Articular chondrocyte of knee joint (primary cell): ENCODE data around the gene VMO1. TPM values are rescaled to one million over a fixed set of nuclear protein-coding genes. Genes with fewer than 3 reads are reported as not detected.

Experiments
- total RNA-seq: library from RNA; depleted of rRNA; stranded (reverse); fragments of >200 nt; gene quantifications from 2 replicates; pipeline ENCODE4 v1.2.3, GENCODE V29; 2012

VMO1 gene, protein sequence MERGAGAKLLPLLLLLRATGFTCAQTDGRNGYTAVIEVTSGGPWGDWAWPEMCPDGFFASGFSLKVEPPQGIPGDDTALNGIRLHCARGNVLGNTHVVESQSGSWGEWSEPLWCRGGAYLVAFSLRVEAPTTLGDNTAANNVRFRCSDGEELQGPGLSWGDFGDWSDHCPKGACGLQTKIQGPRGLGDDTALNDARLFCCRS
- 0.26 and 1.6 TPM in 2 replicates for total RNA-seq

DNA sequence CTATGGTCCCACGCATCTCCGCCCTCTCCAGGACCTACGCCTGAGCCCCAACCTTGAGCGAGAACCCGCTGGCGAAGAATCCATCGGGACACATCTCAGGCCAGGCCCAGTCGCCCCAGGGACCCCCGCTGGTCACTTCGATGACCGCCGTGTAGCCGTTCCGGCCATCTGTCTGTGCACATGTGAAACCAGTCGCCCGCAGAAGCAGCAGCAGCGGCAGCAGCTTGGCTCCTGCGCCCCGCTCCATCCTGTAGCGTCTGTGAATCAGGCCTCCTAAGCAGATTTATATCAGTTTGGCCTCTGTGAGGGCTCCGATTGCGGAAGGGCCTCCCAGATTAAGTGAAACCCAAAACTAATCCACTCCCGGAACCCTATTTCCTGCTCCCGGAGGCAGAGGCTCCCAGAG is at the start of gene VMO1:
VMO1 (minus strand) TSS at position 259 of the 406 bp plus-strand sequence; CDS start at position 247, 12 bp downstream.

DNA sequence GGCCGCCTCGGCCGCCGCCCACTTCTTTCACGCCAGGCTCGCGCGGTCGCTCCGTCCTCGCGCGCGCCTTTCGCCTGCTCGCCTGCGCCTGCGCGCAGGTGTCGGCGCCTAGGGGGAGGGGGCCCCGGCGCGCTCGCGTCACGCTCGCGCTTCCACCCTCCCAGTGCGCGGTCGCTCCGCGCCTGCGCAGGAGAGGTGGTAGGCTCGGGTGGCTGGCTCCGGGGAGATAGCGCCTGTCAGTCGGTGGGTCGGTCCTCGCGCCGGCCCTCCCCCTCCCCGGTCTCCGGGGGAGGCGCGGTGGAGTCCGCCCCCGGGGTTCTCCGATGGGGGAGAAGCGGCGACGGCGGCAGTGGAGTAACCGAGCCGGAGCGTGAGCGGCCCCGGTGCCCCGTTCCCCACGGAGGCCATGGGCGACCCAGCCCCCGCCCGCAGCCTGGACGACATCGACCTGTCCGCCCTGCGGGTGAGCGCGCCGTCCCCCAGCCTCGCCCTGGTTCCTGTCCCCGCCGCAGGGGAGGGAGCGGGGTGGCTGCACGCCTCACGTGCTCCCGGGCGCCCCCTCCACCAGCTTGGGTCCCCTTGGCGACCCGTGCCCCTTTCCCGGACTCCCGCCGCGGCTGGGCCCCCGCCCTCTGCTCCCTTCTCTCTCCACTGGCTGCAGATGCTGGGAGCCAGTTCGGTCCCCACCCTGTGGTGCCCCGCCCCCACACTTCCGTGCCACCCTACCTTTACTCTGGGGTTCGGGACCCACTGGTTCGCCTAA is 47.2 kb upstream of the VMO1 start, which contains the start of gene MINK1:
MINK1 (plus strand) TSS at position 163 of the 763 bp plus-strand sequence; CDS start at position 407, 244 bp downstream.

DNA sequence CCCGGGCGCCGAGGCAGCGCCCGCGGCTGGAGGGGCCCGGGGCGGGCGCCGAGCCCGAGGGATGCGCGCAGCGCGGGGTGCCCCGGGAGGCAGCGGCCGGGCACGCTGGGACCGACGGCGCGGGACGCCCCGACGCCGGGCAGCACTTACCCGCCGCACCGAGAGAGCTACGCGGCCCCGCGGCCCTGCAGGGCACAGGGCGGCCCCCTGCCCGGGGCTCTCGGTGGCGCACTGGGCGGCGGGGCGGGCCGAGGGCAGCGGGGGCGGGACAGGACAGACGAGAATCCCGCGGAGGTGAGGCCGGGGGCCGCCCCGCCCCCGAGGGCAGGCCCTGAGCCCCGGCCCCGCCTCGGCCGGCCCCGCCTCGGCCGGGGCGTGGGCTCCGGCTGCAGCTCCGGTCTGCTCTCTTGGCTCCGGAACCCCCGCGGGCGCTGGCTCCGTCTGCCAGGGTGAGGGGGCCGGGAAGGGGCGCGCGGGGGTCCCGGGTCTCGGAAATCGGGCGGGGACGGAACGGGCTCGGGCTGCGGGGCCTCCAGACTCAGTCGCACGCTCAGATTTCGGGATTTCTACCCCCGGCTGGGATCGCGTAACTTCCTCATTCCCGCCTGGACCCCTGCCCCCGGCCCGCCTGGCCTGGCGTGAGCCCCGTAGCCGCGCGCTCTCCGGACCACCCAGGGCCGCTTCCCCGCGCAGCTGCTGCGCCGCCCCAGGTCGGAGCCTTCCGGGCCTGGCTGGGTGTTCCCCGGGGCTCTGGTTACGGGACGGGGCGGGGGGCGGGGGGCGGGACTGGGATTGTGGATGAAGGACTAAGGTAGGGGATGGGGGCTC is 20.8 kb upstream of the VMO1 start, which contains the start of gene PLD2:
PLD2 (plus strand) TSS at position 376 of the 828 bp plus-strand sequence. CDS start 621 bp downstream, outside the sequence.

DNA sequence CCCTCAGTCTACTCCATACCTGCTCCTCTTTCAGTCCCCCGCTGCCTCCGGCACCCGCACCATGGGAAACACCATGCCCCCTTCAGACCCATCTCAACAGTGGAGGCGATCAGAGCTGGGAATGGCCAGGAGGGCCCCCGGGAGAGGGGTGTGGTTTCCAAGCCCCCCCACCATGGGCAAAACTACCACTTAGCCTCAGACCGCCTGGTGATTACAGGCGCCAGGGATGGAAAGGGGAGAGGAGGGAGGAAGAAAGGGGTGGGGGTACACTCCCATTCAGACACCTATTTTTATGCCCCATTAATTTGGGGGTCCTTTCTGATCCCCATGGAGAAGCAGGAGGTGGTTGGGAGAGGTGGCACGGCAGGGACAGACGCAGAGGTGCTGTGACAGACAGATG is 16.1 kb upstream of the VMO1 start, which contains the start of gene C17orf114:
C17orf114 (minus strand) TSS at position 101 of the 400 bp plus-strand sequence.

DNA sequence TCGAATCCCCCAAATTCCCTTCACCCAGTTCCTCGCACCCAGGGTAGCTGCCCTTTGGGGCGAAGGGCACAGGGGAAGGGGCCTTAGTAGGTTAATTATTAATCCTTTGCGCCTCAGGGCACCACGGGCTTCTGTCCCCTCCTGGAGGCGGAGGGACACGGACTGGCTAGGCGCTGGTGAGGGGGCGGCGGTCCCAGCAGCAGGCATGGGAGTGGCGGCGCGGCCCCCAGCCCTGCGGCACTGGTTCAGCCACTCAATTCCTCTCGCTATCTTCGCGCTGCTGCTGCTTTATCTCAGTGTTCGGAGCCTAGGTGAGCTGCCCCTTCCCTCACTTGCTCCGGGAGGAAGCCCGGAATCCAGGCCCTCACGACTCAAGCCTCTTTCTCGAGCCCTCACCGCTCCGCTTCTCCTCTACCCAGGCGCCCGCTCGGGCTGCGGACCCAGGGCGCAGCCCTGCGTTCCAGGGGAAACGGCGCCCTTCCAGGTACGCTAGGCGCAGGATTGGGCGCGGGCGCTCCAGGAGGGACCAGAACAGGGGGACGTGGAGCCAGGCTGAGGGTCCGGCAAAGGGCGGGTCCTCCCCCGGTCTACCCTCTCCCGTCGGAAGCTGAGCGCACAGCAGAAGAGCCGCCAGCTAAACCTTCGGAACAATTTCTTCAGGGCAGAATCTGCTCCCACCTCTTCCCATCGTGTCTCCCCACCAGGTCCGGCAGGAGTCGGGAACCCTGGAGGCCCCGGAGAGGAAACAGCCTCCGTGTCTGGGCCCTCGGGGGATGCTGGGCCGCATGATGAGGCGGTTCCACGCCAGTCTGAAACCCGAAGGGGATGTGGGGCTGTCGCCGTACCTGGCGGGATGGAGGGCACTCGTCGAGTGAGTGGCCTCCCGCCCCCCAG is 2.9 kb upstream of the VMO1 start, which contains the start of gene GLTPD2:
GLTPD2 (plus strand) TSS at position 158 of the 894 bp plus-strand sequence; CDS start at position 206, 48 bp downstream.

DNA sequence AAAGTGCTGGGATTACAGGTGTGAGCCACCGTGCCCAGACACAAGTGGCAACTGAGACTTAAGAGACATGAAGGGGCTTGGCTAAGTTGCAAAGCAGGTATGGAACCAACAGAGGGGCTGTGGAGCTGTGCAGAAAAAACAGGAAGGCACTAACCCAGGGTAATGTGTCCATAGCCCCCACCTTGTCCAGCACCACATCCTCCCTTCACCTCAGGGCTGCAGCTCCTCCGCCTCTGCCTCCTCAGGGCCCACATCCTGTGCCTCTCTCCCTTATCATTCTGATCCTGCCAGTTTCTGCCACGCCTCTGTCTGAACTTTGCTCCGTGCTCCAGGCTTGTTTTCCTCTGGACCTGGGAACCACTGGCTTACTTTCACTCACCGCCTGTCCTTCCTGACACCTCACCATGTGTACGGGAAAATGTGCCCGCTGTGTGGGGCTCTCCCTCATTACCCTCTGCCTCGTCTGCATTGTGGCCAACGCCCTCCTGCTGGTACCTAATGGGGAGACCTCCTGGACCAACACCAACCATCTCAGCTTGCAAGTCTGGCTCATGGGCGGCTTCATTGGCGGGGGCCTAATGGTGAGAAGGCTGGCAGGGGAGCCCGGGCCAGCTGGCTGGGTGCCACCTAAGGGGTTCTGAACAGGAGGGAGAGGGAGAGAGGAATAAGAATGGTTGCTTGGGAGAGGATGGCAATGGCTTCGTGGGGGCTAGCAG is 14.5 kb downstream of the VMO1 start, which contains the start of gene TM4SF5:
TM4SF5 (plus strand) TSS at position 368 of the 716 bp plus-strand sequence; CDS start at position 405, 37 bp downstream.

DNA sequence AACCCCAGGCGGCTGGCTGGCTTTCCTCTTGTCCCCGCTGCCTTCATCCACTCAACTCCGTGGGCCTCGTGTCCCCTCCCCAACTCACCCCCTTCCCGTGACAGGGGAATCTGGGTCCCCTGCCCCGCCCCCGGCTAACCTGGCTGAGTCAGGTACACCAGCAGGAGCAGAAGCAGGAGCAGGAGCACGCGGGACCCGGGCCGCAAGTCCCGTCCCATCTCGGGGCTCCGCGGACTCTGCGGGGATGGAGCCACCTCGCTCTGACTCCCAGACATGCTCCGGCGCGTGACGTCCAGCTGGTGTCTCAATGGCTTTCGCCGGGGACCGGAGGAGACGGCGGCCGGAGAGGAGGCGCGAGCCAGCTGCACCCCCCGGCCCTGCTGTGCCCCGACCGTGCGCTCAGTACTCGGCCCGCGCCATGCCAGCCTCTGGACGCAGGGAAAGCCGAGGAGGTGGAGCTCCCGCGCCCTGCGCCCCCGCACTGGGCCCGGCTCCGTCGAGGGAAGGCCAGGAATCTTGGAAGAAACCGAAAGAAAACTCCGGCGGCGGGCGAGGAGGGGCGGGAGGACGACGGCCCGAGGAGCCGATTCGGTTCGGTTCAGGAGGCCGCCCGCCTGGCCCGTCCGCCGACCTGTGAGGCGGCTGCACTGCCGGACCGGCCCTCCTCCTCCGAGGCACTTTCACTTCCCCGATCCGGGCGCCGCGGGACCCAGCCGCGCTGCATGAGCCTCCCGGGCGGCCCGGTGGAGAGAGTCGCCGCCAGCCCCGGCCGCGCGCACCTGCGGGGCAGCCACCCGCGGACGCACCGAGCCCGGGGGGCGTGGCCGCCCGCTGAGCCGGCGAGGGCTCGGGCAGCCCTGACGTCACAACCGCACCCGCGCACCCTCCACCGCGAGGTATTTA is 46.8 kb downstream of the VMO1 start, which contains the start of the genes CXCL16 and ZMYND15:
CXCL16 (minus strand) TSS at position 807 of the 903 bp plus-strand sequence; CDS start at position 218, 589 bp downstream.
ZMYND15 (plus strand) TSS at position 712 of the 903 bp plus-strand sequence. CDS start 716 bp downstream, outside the sequence.

Other genes starting within 250 kb of the VMO1 start
- gene MYBBP1A, start 231.0 kb downstream of the VMO1 start, total RNA-seq: 36.4 and 48.7 TPM in 2 replicates
- not detected in 2 replicates for gene GGT6, start 225.8 kb downstream of the VMO1 start, total RNA-seq
- gene SMTNL2, start 201.8 kb downstream of the VMO1 start, total RNA-seq: not detected in 2 replicates
- gene ALOX15, start 144.7 kb downstream of the VMO1 start, total RNA-seq: not detected in 2 replicates
- 16.2 and 21.5 TPM in 2 replicates for gene PELP1, start 82.2 kb downstream of the VMO1 start, total RNA-seq
- 5.5 and 5.8 TPM in 2 replicates for gene ARRB2, start 75.7 kb downstream of the VMO1 start, total RNA-seq
- gene MED11, start 54.9 kb downstream of the VMO1 start, total RNA-seq: 12.1 and 13.9 TPM in 2 replicates
- 0.65 TPM in 2 replicates for gene ZMYND15, start 46.5 kb downstream of the VMO1 start, total RNA-seq
- gene CXCL16, start 46.4 kb downstream of the VMO1 start, total RNA-seq: 9.7 and 11.0 TPM in 2 replicates
- gene TM4SF5, start 14.5 kb downstream of the VMO1 start, total RNA-seq: not detected in 2 replicates
- not detected in 2 replicates for gene GLTPD2, start 2.6 kb upstream of the VMO1 start, total RNA-seq
- 106 and 116 TPM in 2 replicates for gene PSMB6, start 9.8 kb upstream of the VMO1 start, total RNA-seq
- 17.4 and 18.2 TPM in 2 replicates for gene PLD2, start 20.8 kb upstream of the VMO1 start, total RNA-seq
- 32.3 and 32.4 TPM in 2 replicates for gene MINK1, start 47.0 kb upstream of the VMO1 start, total RNA-seq
- gene C17orf107, start 113.2 kb upstream of the VMO1 start, total RNA-seq: 2.3 and 2.5 TPM in 2 replicates
- 0.65 TPM in 2 replicates for gene CHRNE, start 116.7 kb upstream of the VMO1 start, total RNA-seq
- not detected in 2 replicates for gene GP1BA, start 145.9 kb upstream of the VMO1 start, total RNA-seq
- 29.7 and 30.7 TPM in 2 replicates for gene SLC25A11, start 153.7 kb upstream of the VMO1 start, total RNA-seq
- gene RNF167, start 153.9 kb upstream of the VMO1 start, total RNA-seq: 20.5 and 21.3 TPM in 2 replicates
- gene PFN1, start 162.2 kb upstream of the VMO1 start, total RNA-seq: 278 and 326 TPM in 2 replicates
- gene ENO3, start 164.8 kb upstream of the VMO1 start, total RNA-seq: 0.76 and 1.6 TPM in 2 replicates
- gene SPAG7, start 181.5 kb upstream of the VMO1 start, total RNA-seq: 31.1 and 38.2 TPM in 2 replicates
- gene CAMTA2, start 201.3 kb upstream of the VMO1 start, total RNA-seq: 12.2 and 29.0 TPM in 2 replicates
- gene INCA1, start 211.2 kb upstream of the VMO1 start, total RNA-seq: 0.22 and 0.39 TPM in 2 replicates
- gene KIF1C, start 211.6 kb upstream of the VMO1 start, total RNA-seq: 44.1 and 60.1 TPM in 2 replicates
- gene SLC52A1, start 249.1 kb upstream of the VMO1 start, total RNA-seq: not detected in 2 replicates